B cell (primary cell): Measurements from ENCODE around the gene PHF21A. TPM values are rescaled to one million over a fixed set of nuclear protein-coding genes. Genes with fewer than 3 reads are reported as not detected.

Experiments
- ATAC-seq: fragments of 200-7000 bp; cut with Tn5 transposase; one replicate; pipeline ENCODE4 v1.10.0; 2021; ENCODE audit warnings: low read depth, mild to moderate bottlenecking, moderate number of reproducible peaks, moderate library complexity
- CTCF ChIA-PET: fragments of 350-600 bp; sonication (Branson Sonifier 250); formaldehyde crosslinking; loops from one replicate; lab custom pipeline; 2021; ENCODE audit warnings: antibody characterized with exemption, inconsistent platforms; lab: Charles Lee
- POLR2A ChIA-PET: fragments of 350-600 bp; sonication (Branson Sonifier 250); formaldehyde crosslinking; loops from one replicate; lab custom pipeline; 2021; ENCODE audit warnings: antibody characterized with exemption; lab: Charles Lee
- DNase-seq: peaks from one replicate; pipeline ENCODE4 v3.0.0; 2013
- H2AFZ ChIP-seq: 2 replicates; pipeline ENCODE4 v1.6.1; 2012; ENCODE audit warnings: mild to moderate bottlenecking, low read depth, low read length; ENCODE audit not compliant: insufficient read depth, poor library complexity, severe bottlenecking
- H3K27ac ChIP-seq, 2 donors: 1 replicate in 1 of 2; 2 replicates in 1 of 2; pipeline ENCODE4 v1.5.1; 2012 to 2013; ENCODE audit warnings: low read length in 2 of 2, mild to moderate bottlenecking in 2 of 2, moderate library complexity in 1 of 2
- H3K27me3 ChIP-seq, 4 experiments: fragments of 200-600 bp in 1 of 4; sonication (generic) in 1 of 4; replicated peaks in 1 of 4; 1 replicate in 2 of 4; 2 replicates in 2 of 4; pipeline versions ENCODE4 v1.6.1 to v1.7.0; 2013 to 2016; ENCODE audit warnings: low read length in 3 of 4, mild to moderate bottlenecking in 2 of 4, mixed read lengths in 1 of 4, moderate library complexity in 1 of 4; ENCODE audit not compliant: insufficient read depth in 4 of 4, control insufficient read depth in 3 of 4; ENCODE audit errors: control extremely low read depth in 1 of 4
- H3K36me3 ChIP-seq, 2 experiments: replicated peaks in 1 of 2; 1 replicate in 1 of 2; 2 replicates in 1 of 2; pipeline versions ENCODE4 v1.6.1 to v1.7.1; 2013; ENCODE audit warnings: low read length in 1 of 2; ENCODE audit not compliant: insufficient read depth in 2 of 2, control insufficient read depth in 1 of 2; ENCODE audit errors: control extremely low read depth in 1 of 2, extremely low read depth in 1 of 2
- H3K4me1 ChIP-seq, 2 donors: fragments of 200-600 bp in 1 of 2; sonication (generic) in 1 of 2; 1 replicate in 1 of 2; 2 replicates in 1 of 2; pipeline versions ENCODE4 v1.5.1 to v1.6.1; 2013 to 2017; ENCODE audit warnings: low read length in 2 of 2; ENCODE audit not compliant: control insufficient read depth in 2 of 2, insufficient read depth in 2 of 2
- H3K4me2 ChIP-seq: replicated peaks from 2 replicates; pipeline ENCODE3; 2012; ENCODE audit warnings: mild to moderate bottlenecking, low read depth, low read length; ENCODE audit not compliant: poor library complexity, severe bottlenecking
- H3K4me3 ChIP-seq, 5 experiments: fragments of 200-600 bp in 1 of 5; sonication (generic) in 1 of 5; 1 replicate in 3 of 5; 2 replicates in 2 of 5; pipeline versions ENCODE4 v1.5.1 to v1.7.0; 2011 to 2016; ENCODE audit warnings: low read length in 4 of 5, mild to moderate bottlenecking in 4 of 5, low read depth in 2 of 5, control low read depth in 1 of 5, moderate library complexity in 1 of 5; ENCODE audit not compliant: insufficient read depth in 1 of 5; ENCODE audit errors: control extremely low read depth in 1 of 5, extremely low read depth in 1 of 5
- H3K79me2 ChIP-seq: fragments of 200-600 bp; sonication (generic); one replicate; pipeline ENCODE4 v1.6.0; 2016; ENCODE audit warnings: low read length; ENCODE audit not compliant: control insufficient read depth, insufficient read depth
- H3K9ac ChIP-seq: fragments of 200-600 bp; sonication (generic); 2 replicates; pipeline ENCODE4 v1.6.1; 2017; ENCODE audit warnings: mild to moderate bottlenecking, low read length, moderate library complexity
- H3K9me3 ChIP-seq, 3 donors: one replicate each; pipeline versions ENCODE4 v1.6.1 to v1.7.1; 2013; ENCODE audit warnings: low read length in 2 of 3; ENCODE audit not compliant: control insufficient read depth in 2 of 3, insufficient read depth in 1 of 3; ENCODE audit errors: control extremely low read depth in 1 of 3
- H4K20me1 ChIP-seq: 2 replicates; pipeline ENCODE4 v1.6.0; 2012; ENCODE audit warnings: mild to moderate bottlenecking, low read length; ENCODE audit not compliant: insufficient read depth, control insufficient read depth, poor library complexity, severe bottlenecking
- H3K27ac Mint-ChIP-seq: one replicate; pipeline ENCODE4 v1.8.0; 2021; ENCODE audit warnings: mixed read lengths
- H3K27me3 Mint-ChIP-seq: one replicate; pipeline ENCODE4 v1.8.0; 2021; ENCODE audit warnings: mixed read lengths
- H3K4me1 Mint-ChIP-seq: one replicate; pipeline ENCODE4 v1.8.0; 2021; ENCODE audit warnings: mixed read lengths
- H3K4me3 Mint-ChIP-seq: one replicate; pipeline ENCODE4 v1.8.0; 2021; ENCODE audit warnings: mixed read lengths
- H3K9me3 Mint-ChIP-seq: one replicate; pipeline ENCODE4 v1.8.0; 2022; ENCODE audit warnings: mixed read lengths; ENCODE audit not compliant: insufficient read depth
- CTCF ChIP-seq: fragments of 200-600 bp; IDR thresholded peaks from one replicate; pipeline ENCODE4 v1.8.0; 2022; ENCODE audit warnings: antibody characterized with exemption, mild to moderate bottlenecking
- EZH2 ChIP-seq: IDR thresholded peaks from 2 replicates; pipeline ENCODE4 v1.6.1; 2012; ENCODE audit warnings: borderline replicate concordance, low read depth, mild to moderate bottlenecking, moderate library complexity, low read length; ENCODE audit not compliant: insufficient read depth, poor library complexity, severe bottlenecking
- WGBS: methylation state at CpG from one replicate; pipeline ENCODE4 v1.1.5; 2013; ENCODE audit warnings: missing lambda C conversion rate; ENCODE audit not compliant: insufficient coverage; 5-methylcytosine and 5-hydroxymethylcytosine counted together
- intact Hi-C: fragments of 100-400 bp; cut with micrococcal nuclease; formaldehyde crosslinking; loops from one replicate; pipeline ENCODE4 v1.10.0; 2022
- polyA plus RNA-seq: library from polyadenylated mRNA; depleted of rRNA; stranded (reverse); fragments of >200 nt; gene quantifications from 2 replicates; pipeline ENCODE4 v1.2.3, GENCODE V29; 2012
- total RNA-seq, 2 donors: library from RNA; stranded (reverse); fragments of 120-200 nt in 1 of 2; gene quantifications; 1 replicate in 1 of 2; 2 replicates in 1 of 2; pipeline versions ENCODE4 v1.2.3 to v1.2.4, GENCODE V29; 2013 to 2022

The PHF21A gene
- total and polyA plus RNA-seq, 2 donors (not counting 1 experiment from before 2014, with no cell fraction given), result 41.9 to 103 TPM

GRCh38 chr11:45985212-45985611 lies 136.0 kb downstream of the PHF21A start:
- ATAC-seq (no peak), DNase-seq (no peak)
- POLR2A ChIA-PET, result no interaction called here
- Mint-ChIP-seq H3K27ac (no peak overlapping the region), H3K27me3 (no peaks in the 10 kb centered on the region), H3K9me3 (no peaks in the 10 kb centered on the region), H3K4me1 (peaks cover 15% of the 10 kb centered on the region), H3K4me3 (no peak overlapping the region)
- Histone ChIP-seq H3K4me3 (no peak overlapping the region), H3K27ac (no peak overlapping the region), H3K79me2 (peaks cover 40% of the 10 kb centered on the region), H3K27me3 (no peaks in the 10 kb centered on the region), H3K9ac (no peak overlapping the region), H4K20me1 (peaks cover 37% of the 10 kb centered on the region), H3K36me3 (peaks cover under 1 to 2% of the 10 kb centered on the region in 2 experiments), H3K4me1 (peaks cover 0 to 2% of the 10 kb centered on the region in 2 donors), H3K9me3 (no peaks in the 10 kb centered on the region), H3K4me2 (no peak overlapping the region), H2AFZ (no peak overlapping the region)
- intact Hi-C loops, result no loop called here
- WGBS, result no CpG with 5 or more reads among the region's 1 CpG
- TF ChIP-seq CTCF, result no peak
- CTCF ChIA-PET, result no interaction called here

GRCh38 chr11:45984192-45984591 lies 137.1 kb downstream of the PHF21A start:
- Histone ChIP-seq H3K36me3 (peaks cover 2 to 10% of the 10 kb centered on the region in 2 experiments), H3K9ac (no peak overlapping the region), H4K20me1 (peaks cover 37% of the 10 kb centered on the region), H3K79me2 (peaks cover 40% of the 10 kb centered on the region), H3K4me1 (no peaks in the 10 kb centered on the region), H3K4me3 (no peak overlapping the region), H3K9me3 (no peaks in the 10 kb centered on the region), H2AFZ (no peak overlapping the region), H3K27me3 (no peaks in the 10 kb centered on the region), H3K27ac (no peak overlapping the region), H3K4me2 (no peak overlapping the region)
- no peak for DNase-seq
- Mint-ChIP-seq H3K4me3 (no peak overlapping the region), H3K9me3 (no peaks in the 10 kb centered on the region), H3K27me3 (no peaks in the 10 kb centered on the region), H3K4me1 (peaks cover 13% of the 10 kb centered on the region), H3K27ac (no peak overlapping the region)
- whole genome bisulfite sequencing, result 97% methylated on average over 8 of the region's 9 CpGs
- CTCF ChIA-PET, result interaction anchor here (2.5 to 2.7 kb wide), 2 partner anchors 19 to 22 kb away, joined by 12 read pairs; no protein-coding TSS in a partner anchor
- no peak for TF ChIP-seq CTCF
- no peak for TF ChIP-seq EZH2
- ATAC-seq, result no peak
- POLR2A ChIA-PET, result no interaction called here
- intact Hi-C loops, result no loop called here
